ENCODE measurements around the gene GNPTAB.

- no peak for TF ChIP-seq CTCF (IDR thresholded peaks at IDR 0.05)
- no peak for TF ChIP-seq POLR2A (IDR thresholded peaks at IDR 0.05)
Observed at GRCh38 chr12:101783150-101783549, 47.6 kb downstream of the GNPTAB start.
